Endothelial cell of umbilical vein (primary cell): ENCODE results near the gene NANS.

Source experiments
- EZH2 ChIP-seq: IDR thresholded peaks from 2 replicates; pipeline ENCODE4 v1.6.1; 2012; ENCODE audit warnings: borderline replicate concordance, low read depth, mild to moderate bottlenecking, moderate library complexity, low read length, inconsistent platforms; ENCODE audit not compliant: severe bottlenecking
- MYC ChIP-seq: IDR thresholded peaks from one replicate; pipeline ENCODE4 v1.6.1; 2011; ENCODE audit warnings: mild to moderate bottlenecking, low read depth, low read length
- POLR2A ChIP-seq: IDR thresholded peaks from 2 replicates; pipeline ENCODE4 v1.6.1; 2012; ENCODE audit warnings: low read depth, mild to moderate bottlenecking, control low read depth, low read length
- POLR2AphosphoS5 ChIP-seq: IDR thresholded peaks from 2 replicates; pipeline ENCODE4 v1.6.1; 2012; ENCODE audit warnings: low read depth, mild to moderate bottlenecking, control low read depth, low read length, moderate library complexity; ENCODE audit not compliant: insufficient read depth
- TF ChIP-seq, protein P1 (sequence below), 2 donors: IDR thresholded peaks; 1 replicate in 1 of 2; 2 replicates in 1 of 2; pipeline ENCODE4 v1.5.1; 2011; ENCODE audit warnings: low read length in 2 of 2, mild to moderate bottlenecking in 2 of 2, moderate library complexity in 2 of 2, control low read depth in 1 of 2, inconsistent platforms in 1 of 2, low read depth in 1 of 2; ENCODE audit not compliant: insufficient read depth in 1 of 2; ENCODE audit errors: extremely low read depth in 1 of 2

DNA sequence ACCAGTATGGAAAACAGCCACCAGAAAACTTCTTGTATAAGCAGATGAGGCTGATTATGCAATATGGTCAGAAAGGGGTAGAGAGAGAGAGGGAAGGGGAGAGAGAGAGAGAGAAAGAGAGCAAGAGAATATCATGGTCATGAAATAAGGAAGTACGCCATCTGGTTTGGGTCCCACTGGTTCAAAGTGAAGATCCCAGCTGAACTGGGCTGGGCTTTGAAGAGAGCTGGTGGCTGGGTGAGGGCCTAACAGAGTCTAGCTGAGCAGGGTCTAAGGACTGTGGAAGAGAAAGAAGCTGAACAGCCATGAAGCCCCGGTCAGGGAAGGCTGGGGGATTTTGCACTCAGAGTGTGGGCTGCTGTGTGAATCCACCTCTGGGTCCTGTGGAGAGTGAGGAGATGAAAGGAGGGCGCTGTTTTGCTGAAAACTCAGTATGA is 47.9 kb downstream of the NANS start:
- TF ChIP-seq, protein P1, sequence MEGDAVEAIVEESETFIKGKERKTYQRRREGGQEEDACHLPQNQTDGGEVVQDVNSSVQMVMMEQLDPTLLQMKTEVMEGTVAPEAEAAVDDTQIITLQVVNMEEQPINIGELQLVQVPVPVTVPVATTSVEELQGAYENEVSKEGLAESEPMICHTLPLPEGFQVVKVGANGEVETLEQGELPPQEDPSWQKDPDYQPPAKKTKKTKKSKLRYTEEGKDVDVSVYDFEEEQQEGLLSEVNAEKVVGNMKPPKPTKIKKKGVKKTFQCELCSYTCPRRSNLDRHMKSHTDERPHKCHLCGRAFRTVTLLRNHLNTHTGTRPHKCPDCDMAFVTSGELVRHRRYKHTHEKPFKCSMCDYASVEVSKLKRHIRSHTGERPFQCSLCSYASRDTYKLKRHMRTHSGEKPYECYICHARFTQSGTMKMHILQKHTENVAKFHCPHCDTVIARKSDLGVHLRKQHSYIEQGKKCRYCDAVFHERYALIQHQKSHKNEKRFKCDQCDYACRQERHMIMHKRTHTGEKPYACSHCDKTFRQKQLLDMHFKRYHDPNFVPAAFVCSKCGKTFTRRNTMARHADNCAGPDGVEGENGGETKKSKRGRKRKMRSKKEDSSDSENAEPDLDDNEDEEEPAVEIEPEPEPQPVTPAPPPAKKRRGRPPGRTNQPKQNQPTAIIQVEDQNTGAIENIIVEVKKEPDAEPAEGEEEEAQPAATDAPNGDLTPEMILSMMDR (IDR thresholded peaks at IDR 0.05; ENCODE audit: extremely low read depth in 1 of 2, insufficient read depth in 1 of 2, low read depth in 1 of 2, low read length in 2 of 2): no peak
- TF ChIP-seq POLR2A (no peak), MYC (no peak), EZH2 (no peak), POLR2AphosphoS5 (no peak)
